Mucosa of rectum (tissue), 2 donors: ENCODE results near the gene RIPOR3.
"Not testable (repeated sequence)": the region's sequence is repeated elsewhere in the genome, so short reads cannot be mapped to it uniquely, and the experiment has no call there.

Experiments
- H3K27ac ChIP-seq, 2 donors: one replicate each; pipeline ENCODE4 v1.7.0; 2013; ENCODE audit warnings: inconsistent platforms in 2 of 2, low read depth in 2 of 2, low read length in 2 of 2
- H3K27me3 ChIP-seq, 2 donors: one replicate each; pipeline ENCODE4 v1.7.0; 2013; ENCODE audit warnings: low read length in 2 of 2; ENCODE audit not compliant: control insufficient read depth in 2 of 2, insufficient read depth in 2 of 2
- H3K36me3 ChIP-seq, 2 donors: one replicate each; pipeline ENCODE4 v1.7.0; 2013; ENCODE audit warnings: low read length in 2 of 2; ENCODE audit not compliant: control insufficient read depth in 2 of 2, insufficient read depth in 2 of 2
- H3K4me1 ChIP-seq, 2 donors: one replicate each; pipeline ENCODE4 v1.7.0; 2013; ENCODE audit warnings: low read length in 2 of 2, mild to moderate bottlenecking in 1 of 2; ENCODE audit not compliant: control insufficient read depth in 2 of 2, insufficient read depth in 2 of 2
- H3K4me3 ChIP-seq, 2 donors: one replicate each; pipeline ENCODE4 v1.7.0; 2013; ENCODE audit warnings: low read length in 2 of 2
- H3K9ac ChIP-seq, 2 donors: one replicate each; pipeline ENCODE4 v1.7.0; 2013; ENCODE audit warnings: low read length in 2 of 2, low read depth in 1 of 2, mild to moderate bottlenecking in 1 of 2
- H3K9me3 ChIP-seq, 2 donors: one replicate each; pipeline ENCODE4 v1.7.0; 2013; ENCODE audit warnings: low read length in 2 of 2; ENCODE audit not compliant: control insufficient read depth in 2 of 2
- donor health status: healthy.
- donor health status: Normal muscosa, but diverticular disease.

Gene RIPOR3

GRCh38 chr20:50671010-50671409 is 20.3 kb downstream of the RIPOR3 start:
- H3K27ac ChIP-seq, H3K27me3 ChIP-seq, H3K36me3 ChIP-seq, H3K9me3 ChIP-seq, H3K4me3 ChIP-seq, H3K4me1 ChIP-seq, H3K9ac ChIP-seq: not testable (repeated sequence)

DNA sequence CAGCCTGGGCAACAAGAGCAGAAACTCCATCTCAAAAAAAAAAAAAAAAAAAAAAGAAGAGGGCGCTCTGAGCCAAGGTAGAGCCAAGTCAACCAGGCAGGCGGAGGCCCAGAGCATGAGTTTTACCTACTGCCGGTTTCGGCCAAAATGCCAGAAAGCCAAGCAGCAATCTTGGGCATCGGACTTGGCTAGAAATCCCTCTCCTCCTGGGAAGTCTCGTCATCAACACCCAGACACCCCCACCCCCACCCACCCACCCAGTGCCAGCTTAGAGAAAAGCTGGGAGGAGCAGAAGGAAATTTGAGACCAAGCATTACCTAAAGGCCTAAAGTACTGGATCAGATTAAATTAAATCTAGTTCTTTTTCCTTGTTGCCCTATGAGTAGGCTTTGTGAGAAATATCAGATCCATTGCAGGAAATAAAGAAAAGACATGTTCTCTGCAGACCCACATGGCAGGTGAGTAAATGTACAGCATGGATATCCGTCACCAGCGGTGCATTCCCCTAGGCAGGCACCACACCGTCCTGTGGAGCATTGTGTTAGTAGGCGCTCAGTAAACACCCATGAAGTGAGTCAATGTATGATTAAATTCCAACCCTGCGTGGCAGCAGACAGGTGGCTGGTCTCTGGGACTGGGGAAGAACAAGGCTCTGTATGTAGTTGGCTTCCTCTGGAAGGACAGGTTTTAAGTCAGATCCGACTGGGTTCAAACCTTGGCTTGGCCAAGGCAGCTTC is 21.0 kb downstream of the RIPOR3 start:
- Histone ChIP-seq H3K4me1 (peaks cover 0 to 4% of the 10 kb centered on the region in 2 donors), H3K9ac (no peak overlapping the region), H3K9me3 (no peaks in the 10 kb centered on the region), H3K27ac (no peak overlapping the region), H3K36me3 (no peaks in the 10 kb centered on the region), H3K4me3 (no peak overlapping the region), H3K27me3 (no peaks in the 10 kb centered on the region)

DNA sequence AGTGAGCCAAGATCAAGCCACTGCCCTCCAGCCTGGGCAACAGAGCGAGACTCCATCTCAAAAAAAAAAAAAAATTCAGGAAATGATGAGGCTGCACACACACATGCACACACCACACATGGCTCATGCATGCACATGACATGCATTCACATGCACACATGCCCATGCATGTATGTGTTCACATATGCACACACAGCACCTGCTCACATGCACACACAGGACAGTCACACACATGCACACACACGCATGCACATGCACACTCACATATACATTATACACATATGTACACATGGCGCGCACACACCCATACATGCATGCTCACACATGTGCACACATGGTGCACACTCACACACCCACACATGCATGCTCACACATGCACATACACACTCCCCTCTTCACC is 22.5 kb downstream of the RIPOR3 start:
- no peak overlapping the region for H3K9ac ChIP-seq
- H3K9me3 ChIP-seq, result no peaks in the 10 kb centered on the region
- H3K4me3 ChIP-seq, result no peak overlapping the region
- H3K36me3 ChIP-seq, result no peaks in the 10 kb centered on the region
- no peaks in the 10 kb centered on the region for H3K27me3 ChIP-seq
- peaks cover 0 to 4% of the 10 kb centered on the region in 2 donors for H3K4me1 ChIP-seq
- H3K27ac ChIP-seq, result no peak overlapping the region

DNA sequence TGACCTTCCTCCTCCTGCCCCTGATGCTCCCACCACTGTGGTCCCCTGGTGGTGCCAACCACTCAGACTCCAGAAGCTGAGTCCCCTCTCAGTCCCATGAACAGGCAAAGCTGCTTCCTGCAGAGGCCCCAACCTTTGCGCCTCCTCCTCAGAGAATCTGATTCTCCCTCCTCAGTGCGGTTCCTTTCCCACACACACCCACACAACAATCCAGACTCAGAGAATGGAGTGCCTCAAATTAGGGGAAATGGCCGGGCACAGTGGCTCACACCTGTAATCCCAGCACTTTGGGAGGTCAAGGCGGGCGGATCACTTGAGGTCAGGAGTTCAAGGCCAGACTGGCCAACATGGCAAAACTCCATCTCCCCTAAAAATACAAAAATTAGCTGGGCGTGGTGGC is 23.0 kb downstream of the RIPOR3 start:
- no peaks in the 10 kb centered on the region for H3K9me3 ChIP-seq
- H3K27me3 ChIP-seq, result no peaks in the 10 kb centered on the region
- H3K4me1 ChIP-seq, result peaks cover 0 to 2% of the 10 kb centered on the region in 2 donors
- no peaks in the 10 kb centered on the region for H3K36me3 ChIP-seq
- H3K9ac ChIP-seq, result no peak overlapping the region
- H3K27ac ChIP-seq, result no peak overlapping the region
- H3K4me3 ChIP-seq, result no peak overlapping the region

DNA sequence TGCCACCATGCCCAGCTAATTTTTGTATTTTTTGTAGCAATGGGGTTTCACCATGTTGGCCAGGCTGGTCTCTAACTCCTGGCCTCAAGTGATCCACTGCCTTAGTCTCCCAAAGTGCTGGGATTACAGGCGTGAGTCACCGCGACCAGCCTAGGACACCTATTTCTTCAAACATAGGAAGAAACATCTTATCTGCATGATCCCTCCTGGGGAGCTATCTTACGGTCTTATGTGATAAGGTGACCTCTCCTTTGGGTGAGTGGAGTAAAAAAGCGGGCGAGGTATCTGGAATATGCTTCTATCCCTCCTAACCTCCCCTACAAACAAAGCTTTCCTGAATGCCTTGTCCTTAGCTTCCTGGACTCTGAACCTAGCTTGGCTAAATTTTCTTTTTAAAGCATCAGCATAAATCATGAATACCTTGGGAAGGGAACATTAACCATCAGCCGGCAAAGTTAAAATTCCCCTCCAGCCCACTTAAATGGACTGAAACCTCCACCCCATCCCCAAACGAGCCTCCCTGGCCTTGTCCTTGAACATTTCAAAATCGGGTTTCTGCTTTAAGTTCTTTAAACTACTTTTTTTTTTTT is 24.5 kb downstream of the RIPOR3 start:
- Histone ChIP-seq H3K36me3 (no peaks in the 10 kb centered on the region), H3K4me3 (no peak overlapping the region), H3K9ac (no peak overlapping the region), H3K27me3 (no peaks in the 10 kb centered on the region), H3K27ac (no peak overlapping the region), H3K9me3 (no peaks in the 10 kb centered on the region), H3K4me1 (no peaks in the 10 kb centered on the region)

DNA sequence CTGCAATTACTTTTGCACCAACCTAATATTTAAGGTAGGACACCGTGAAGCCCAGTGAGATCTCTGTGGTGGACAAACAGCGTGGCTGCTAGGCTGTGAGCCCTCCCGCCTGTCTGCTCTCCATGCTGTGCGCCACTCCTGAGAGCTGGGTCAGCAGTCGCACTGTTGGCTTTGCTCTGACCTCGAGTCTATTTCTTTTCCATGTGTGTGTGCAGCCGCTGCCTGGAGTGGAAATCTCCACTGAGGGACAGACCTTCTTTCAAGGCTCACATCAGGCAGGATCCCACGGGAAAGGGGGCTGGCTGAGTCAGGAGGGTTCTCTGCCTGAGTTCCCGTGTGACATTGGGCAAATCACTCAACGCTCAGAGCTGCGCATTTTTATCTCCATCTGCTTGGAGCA is 27.1 kb downstream of the RIPOR3 start:
- no peak overlapping the region for H3K9ac ChIP-seq
- H3K9me3 ChIP-seq, result no peaks in the 10 kb centered on the region
- H3K4me3 ChIP-seq, result no peak overlapping the region
- no peak overlapping the region for H3K27ac ChIP-seq
- H3K4me1 ChIP-seq, result no peaks in the 10 kb centered on the region
- H3K36me3 ChIP-seq, result no peaks in the 10 kb centered on the region
- no peaks in the 10 kb centered on the region for H3K27me3 ChIP-seq

DNA sequence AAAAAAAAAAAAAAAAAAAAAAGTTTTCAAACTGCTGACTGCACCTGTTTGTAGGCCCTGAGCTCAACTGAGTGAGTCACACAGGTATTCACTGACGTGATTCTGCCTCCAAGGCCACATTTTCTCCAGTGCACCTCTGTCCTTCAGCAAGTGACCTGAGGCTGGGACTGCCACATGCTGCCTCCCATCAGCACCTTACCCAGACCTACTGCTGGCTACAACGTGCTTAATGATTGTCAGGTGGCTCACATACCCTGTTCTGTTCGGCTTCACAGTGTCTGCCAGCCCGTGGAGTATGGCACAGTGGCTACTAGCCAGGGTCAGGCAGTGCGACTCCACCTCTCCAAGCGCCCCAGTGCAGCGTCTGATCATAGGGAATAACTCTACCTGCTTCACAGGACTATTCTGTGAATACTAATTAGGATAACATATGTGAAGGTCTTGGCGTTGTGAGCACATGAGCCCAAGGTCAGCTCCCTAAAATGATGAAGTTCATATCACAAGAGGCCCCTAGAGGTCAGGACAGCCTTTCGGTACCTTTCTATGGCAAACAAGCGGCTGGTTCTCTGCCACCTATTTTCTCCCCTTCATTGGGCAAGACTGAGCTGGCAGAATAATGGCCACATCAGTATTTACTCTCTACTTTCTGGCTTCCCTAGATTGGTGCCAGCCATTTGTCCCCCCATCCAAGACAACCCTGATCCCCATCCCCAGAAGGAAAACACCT is 28.1 kb downstream of the RIPOR3 start:
- no peaks in the 10 kb centered on the region for H3K4me1 ChIP-seq

DNA sequence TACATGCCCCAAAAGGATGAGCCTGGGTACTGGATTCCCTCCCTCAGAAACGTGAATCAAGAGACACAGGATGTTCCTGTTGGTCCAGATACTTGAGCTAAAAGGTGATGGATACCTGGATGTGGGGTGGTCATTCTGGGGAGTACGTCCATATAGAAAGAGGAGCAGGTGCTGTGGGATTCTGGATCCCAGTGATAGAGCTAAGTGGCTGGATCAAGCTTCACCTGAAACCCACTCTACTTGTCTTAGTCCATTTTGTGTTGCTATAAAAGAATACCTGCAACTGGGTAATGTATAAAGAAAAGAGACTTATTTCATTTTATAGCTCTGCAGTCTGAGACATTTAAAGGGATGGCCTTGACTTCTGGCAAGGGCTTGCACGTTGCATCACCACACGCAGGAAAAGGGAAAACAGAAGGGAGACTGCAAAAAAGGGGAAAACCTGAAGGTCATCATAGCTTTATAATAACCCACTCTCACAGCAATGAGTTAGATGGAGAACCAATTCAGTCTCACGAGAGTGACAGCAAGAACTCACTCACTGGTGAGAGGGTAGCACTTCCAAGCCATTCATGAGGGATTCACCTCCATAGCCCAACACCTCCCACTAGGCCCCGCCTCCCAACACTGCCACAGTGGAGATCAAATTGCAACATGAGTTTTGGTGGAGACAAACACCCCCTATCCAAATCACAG is 31.2 kb downstream of the RIPOR3 start:
- Histone ChIP-seq H3K36me3 (no peaks in the 10 kb centered on the region), H3K9ac (no peak overlapping the region), H3K4me3 (no peak overlapping the region), H3K27me3 (no peaks in the 10 kb centered on the region), H3K27ac (no peak overlapping the region), H3K4me1 (no peaks in the 10 kb centered on the region), H3K9me3 (no peaks in the 10 kb centered on the region)

More for the DNA sequence above, 28.1 kb downstream of the RIPOR3 start:
- no peak overlapping the region for H3K4me3 ChIP-seq
- no peaks in the 10 kb centered on the region for H3K9me3 ChIP-seq
- H3K9ac ChIP-seq, result no peak overlapping the region
- H3K27me3 ChIP-seq, result no peaks in the 10 kb centered on the region
- no peak overlapping the region for H3K27ac ChIP-seq
- no peaks in the 10 kb centered on the region for H3K36me3 ChIP-seq

DNA sequence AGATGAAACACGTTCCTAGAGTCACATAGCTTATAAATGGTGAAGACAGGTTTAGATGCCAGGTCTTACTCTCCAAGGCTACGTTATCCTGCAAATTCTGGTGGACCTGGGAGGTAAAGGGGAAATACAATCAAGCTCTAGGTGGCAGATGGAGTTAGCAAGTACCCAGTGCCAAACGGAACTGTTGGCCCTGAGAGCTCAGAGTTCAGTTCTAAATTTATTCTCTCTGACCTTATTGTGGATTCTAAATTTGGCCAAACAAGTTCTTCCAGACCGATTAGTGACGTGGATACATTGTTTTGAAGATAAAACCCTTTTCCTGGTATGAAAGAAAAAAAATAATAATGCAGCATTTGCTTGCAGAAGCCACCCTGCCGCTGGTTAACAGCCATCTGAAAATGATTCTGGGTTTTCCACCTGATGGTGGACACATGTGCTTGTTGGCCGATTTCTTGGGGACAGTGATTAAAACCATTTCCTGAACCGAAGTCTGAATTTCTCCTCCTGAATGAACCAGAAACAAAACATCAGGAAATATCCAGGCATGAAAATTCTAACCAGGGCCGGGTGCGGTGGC is 32.5 kb downstream of the RIPOR3 start:
- no peaks in the 10 kb centered on the region for H3K36me3 ChIP-seq
- H3K27ac ChIP-seq, result no peak overlapping the region
- H3K9ac ChIP-seq, result no peak overlapping the region
- no peaks in the 10 kb centered on the region for H3K4me1 ChIP-seq
- no peak overlapping the region for H3K4me3 ChIP-seq
- H3K9me3 ChIP-seq, result no peaks in the 10 kb centered on the region
- H3K27me3 ChIP-seq, result no peaks in the 10 kb centered on the region
